GM21515 (cell line): ENCODE results near the gene PALS1.
A peak's percentile ranks its signal among the peaks of the same experiment; 100 is the strongest.

Experiments
- ATAC-seq: cut with Tn5 transposase; IDR thresholded peaks from one replicate; pipeline ENCODE4 v1.9.1; 2021; ENCODE audit not compliant: unreplicated experiment

The PALS1 gene

DNA sequence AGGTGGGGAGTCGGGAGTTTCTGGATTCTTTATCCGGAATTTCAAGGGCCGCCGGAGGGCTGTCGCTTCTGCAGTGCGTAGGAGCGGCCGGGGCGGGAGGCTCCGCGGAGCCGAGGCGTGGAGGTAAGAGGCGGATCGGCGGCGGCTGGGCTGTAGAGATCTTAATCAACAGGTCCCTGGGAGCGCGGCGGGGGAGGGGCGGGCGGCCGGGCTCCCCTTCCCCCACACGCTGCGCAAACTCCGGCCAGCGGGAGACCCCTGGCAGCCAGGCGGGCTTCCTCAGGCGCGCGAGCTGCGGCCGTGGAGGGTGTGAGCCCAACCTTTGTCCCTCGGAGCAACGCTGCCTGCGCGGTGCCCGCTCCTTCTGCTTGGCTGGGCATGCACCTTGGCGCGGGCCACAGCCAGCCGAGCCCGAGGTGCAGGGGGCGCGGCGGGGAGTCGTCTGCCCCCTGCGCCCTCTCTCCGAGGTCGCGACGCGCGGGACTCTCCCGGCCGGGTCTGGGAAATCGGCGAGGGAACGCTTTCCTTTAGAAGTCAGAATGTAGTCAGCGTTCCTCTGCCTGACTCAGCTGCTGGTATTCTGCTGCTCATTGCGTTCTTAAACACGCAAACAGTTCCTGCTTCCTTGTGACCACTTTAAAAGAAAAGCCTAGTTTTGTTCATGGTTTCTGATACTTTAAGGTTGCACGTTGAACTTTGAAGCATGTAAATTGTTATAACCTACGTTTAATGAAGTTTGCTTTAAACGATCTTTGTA is at the start of gene PALS1:
TSS of gene PALS1 (plus strand) at position 25 of the 757 bp plus-strand sequence. CDS start 37,736 bp downstream, outside the sequence.
- peak; percentile 38 for ATAC-seq

DNA sequence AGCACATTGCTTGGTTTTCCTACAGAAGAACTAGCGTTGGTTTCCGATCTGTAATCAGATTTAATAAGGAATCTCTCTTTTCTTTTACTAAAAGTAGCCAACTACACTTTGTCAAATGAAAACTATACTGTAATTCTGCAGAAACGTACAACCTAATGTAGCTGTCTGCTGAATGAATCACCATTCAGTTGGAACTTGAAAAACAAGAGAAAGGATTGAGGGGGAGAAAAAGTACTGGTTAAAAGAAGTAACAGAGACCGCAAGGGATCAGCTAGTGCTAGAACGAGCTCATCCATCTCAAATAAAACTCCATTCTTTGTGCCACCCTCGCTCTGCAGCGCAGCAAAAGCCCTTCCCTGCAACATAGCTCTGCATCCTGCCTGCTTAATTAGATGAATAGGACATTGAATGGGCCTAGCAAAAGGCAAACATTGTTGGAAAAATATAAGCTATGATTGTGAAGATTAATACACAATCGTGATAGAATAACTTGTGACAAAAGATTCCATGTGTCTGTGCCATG is 49.4 kb upstream of the PALS1 start:
- ATAC-seq, result no peak

DNA sequence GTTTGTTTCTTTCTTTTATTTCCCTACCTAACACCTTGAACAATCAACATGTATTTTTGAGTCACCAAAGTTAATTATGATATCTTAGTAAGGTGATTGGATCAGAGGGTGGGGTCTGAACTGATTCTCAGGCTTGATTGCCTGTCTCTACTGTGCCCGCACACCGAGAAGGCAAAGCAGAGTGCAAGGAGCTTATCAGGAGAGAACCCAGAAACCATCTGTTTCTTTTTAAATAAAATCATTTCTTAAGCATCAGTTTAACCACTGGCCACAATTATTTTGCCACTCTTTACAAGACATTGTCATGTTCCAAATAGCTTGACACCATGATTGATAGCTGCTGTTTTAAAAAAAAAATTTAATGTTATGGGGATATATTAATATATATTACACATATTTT is 48.9 kb upstream of the PALS1 start:
- ATAC-seq, result no peak

DNA sequence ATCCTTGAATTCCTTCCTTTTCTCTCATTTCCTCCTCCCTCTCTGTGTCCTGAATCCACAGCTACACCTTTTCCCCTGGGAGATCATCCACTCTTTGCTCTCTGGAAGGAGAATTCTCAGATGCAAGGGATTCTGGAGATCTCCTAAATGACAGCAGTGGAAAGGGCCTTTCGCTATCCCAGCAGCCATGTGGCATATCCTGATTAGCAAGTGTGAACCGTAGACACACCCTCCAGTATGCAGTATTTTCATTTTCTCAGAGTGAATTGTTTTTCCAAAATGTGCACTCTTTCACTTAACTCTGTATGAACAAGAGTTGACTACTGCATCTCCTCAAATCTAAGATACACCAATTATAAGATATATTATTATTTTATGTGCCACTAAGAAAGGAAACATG is 46.0 kb upstream of the PALS1 start:
- ATAC-seq, result no peak

DNA sequence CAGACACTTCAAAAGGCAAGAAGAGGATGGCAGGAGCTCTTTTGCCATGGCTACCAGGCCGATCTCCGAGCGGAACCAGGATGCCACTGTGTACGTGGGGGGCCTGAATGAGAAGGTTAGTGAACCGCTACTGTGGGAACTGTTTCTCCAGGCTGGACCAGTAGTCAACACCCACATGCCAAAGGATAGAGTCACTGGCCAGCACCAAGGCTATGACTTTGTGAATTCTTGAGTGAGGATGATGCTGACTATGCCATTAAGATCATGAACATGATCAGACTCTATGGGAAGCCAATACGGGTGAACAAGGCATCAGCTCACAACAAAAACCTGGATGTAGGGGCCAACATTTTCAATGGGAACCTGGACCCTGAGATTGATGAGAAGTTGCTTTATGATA is 42.2 kb upstream of the PALS1 start:
- no peak for ATAC-seq

DNA sequence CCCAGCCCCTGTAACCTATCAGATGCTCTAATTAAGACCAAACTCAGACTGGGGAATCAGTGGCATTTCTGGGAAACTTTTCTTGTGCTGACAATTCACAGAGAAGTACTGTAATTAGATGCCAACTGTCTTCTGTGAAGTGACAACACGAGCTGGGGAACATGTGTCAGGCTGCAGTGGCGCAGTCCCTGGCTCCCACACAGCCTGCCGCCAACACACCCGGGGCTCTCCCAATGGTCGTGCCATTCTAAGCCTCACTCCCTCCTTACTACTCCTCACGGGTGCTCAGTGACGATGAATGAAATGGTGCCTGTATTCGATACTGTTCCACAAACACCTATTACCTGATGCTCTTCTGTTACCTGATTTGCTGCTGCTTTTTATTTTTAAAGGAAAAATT is 33.4 kb upstream of the PALS1 start:
- no peak for ATAC-seq

DNA sequence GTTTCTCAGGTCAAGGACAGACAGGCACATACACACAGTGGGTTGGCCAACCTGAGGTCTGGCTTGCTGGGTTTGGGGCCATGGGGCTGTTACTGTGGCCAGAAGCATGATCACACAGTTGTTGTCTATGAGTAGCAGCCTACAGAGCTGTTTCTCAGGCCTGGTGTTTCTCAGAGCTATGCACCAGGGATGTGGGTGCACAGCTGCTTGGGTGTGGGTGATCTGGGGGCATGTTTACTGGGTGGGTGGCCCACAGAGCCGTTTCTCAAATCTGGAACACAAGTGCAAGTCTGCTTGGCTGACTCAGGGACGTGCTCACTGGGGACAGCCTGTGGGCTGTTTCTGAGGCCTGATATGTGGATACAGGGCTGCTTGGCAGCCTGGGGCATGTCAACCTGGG is 23.1 kb upstream of the PALS1 start:
- ATAC-seq, result no peak

DNA sequence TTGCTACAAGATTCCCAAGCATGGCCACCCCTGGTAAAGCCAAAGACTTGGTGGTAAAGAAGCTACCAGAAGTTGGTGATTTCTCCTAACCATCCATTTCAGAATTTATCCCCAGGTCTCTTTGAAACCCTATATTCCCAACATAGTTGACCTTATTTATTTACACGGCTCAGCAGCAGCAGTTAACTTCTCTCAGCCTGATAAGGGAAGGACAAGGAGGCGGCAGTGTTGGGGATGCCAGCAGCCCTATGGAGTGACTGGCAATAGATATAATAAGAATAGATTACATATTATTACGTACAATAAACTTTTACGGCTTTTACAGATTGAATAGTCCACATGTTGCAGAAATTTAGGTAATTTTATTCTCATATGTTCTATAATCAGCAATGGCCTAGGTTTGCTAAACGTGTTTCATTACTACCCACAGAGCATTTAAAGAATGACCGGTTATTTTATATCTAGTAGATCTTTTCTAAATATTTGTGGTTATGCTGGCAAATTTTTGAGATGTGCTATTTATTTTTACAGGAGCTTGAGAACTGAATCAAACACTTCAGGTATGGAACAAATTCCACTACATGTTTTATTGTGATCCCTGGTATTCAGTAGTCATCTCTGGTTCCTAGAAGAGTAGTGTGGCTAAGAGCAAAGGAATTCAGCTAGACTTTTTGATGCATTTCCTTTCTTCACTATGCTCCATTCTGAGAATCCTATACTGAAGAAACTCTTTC is 19.8 kb upstream of the PALS1 start:
- no peak for ATAC-seq

DNA sequence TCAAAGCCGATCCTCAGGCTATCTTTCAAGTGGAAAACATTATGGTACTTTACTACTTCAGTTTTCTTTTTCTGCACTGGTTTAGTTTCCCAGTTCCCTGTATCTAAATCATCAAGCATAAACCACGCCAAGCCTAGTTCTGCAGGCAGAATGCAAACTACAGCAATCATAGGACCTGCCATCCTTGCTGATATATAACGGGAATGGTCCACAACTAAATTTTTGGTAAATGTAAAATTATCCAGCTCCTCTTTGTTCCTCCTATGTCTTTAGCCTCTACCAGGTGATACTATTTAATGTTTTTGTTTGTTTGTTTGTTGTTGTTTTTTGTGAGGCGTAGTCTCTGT is 19.3 kb upstream of the PALS1 start:
- ATAC-seq, result no peak

DNA sequence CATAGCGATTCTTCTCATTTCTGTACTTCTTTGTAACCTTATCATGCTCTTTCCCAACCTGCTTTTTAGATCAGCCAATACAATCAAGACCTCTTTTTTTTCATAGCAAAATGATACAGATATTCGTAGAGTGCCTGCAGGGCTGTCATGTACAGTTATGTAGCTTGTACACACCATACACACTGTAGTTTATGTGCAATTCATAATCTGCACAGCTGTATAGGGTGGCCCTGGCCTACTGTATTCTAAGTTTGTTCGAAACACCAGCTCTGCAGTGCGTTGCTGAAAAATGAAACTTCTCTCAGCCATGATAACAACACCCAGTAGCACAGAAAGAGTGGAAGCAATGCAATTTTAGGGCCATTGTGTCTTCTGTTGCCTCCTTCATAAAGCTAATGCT is 15.7 kb upstream of the PALS1 start:
- ATAC-seq, result no peak

DNA sequence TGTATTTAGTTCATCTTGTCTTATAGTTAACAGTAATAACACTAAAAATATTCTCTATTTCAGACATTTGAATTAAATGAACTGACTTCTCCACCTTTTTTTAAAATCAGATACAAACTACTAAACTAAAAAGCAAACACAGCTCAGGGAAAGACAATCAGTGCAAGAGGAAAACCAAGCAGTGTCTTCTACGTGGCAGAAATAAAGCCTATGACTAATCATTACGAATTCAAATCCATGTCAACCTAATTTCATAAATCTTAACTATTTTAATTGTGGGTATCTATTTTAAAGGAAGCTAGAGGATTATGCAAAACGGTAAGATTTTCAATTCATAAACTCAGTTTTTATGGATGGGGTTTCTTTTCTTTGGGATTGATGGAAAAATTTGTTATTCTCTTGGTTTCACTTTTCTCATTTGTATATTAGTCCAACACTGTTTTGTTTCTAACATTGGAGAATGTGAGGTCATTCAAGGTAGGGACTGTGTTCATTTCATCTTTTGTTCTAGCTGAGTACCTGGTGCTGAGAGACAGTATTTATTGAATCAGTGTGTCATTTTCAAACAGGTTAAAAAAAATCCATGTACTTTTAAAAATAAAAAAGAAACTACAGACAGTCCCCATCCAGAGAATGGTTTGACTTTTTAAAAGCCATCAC is 12.8 kb upstream of the PALS1 start:
- ATAC-seq, result no peak

DNA sequence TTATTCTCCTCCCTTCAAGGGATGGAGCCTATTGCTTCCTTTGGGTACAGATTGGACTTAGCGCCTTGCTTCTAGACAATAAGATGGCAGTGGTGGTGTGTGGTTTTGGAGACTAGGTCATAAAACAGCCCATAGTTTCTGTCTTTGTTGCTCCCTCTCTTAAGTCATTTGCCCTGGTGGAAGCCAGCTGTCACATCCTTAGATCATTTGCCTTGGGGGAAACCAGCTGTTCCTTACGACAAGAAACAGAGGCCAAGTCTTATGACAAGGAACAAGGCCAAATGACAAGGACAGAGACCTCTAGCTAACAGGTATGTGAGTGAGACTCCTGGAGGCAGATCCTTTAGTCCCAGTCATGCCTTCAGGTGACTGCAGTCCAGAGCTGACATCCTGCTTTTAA is 9.2 kb upstream of the PALS1 start:
- no peak for ATAC-seq

DNA sequence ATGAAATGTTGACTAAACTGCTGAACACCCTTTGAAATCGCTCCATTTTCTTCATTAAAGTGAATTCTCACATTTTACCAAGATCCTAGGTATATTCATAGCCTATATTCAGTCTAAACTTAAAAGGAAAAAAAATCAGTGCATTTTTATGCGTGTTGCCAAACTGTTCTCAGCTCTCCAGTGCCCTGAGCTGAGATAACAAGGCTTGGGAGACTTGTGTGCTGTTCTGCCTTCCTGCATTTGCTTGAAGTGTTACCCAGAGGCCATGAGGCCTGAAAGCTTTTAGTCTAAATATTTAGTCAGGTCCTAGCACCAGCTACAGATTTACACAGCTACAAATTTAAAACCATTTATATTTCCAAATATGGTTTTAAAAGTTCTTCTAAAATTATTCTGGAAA is 8.6 kb upstream of the PALS1 start:
- no peak for ATAC-seq

DNA sequence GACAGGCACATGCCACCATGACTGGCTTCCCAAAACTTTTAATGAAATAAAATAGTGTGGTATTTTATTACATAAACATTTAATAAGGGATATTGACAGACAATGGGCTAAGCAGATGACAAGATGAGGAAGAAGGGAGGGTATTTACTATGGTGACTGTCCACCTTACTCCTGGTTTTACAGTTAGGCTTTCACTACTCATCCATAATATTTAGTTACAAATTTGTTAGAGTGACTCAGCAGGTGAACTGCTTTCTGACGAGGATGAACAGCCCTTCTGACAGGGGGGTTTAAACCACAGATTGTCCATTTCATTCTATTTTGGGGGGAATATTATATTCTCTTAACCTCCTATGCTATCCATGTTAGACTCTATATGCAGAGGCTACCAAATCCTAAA is 3.6 kb upstream of the PALS1 start:
- no peak for ATAC-seq

DNA sequence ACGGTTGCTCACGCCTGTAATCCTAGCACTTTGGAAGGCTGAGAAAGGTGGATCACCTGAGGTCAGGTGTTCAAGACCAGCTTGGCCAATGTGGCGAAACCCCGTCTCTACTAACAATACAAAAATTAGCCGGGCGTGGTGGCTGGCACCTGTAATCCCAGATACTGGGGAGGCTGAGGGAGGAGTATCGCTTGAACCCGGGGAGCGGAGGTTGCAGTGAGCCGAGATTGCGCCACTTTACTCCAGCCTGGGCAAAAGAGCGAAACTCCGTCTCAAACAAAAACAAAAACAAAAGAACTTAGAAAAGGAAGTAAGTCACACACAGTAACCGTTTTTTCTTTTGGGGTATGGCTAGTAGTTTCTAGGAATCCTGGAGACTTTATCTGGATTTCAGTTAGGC is 1.7 kb upstream of the PALS1 start:
- no peak for ATAC-seq

DNA sequence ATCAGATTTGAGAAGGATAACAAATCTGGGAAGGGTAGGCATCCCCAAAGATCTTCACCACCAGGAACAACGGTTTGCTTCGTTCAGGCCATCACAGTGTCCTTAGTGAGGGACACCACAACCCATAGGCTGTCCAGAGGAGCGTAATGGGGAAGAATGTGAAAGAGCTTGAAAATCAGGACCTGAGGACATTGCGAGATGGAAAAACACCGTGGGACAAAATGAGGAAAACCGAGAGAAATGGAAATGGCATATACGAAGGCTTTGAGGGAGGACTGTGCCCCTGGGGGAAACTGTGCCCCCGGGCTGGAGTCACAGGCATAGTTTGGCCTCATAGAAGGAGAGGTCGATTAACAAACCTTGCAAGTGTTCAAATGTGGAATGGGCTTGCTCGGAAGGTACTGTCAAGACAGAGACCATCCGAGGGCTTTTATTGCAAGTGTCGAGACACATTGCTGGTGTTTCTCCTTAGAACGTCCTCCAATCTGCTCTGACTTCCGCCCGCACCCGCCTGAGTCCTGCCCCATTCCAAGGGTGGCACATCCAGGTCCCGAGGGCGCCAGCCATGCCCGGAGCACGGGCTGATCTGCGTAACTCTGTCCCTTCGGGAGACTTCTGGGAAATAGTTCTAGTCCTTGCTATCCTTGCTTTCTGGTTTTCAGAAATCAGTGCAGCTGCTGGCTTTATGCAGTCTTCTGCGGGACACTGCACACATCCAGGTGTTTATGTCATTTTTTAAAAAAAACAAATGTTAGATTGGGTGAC is 885 bp upstream of the PALS1 start:
- ATAC-seq, result peak; percentile 25

DNA sequence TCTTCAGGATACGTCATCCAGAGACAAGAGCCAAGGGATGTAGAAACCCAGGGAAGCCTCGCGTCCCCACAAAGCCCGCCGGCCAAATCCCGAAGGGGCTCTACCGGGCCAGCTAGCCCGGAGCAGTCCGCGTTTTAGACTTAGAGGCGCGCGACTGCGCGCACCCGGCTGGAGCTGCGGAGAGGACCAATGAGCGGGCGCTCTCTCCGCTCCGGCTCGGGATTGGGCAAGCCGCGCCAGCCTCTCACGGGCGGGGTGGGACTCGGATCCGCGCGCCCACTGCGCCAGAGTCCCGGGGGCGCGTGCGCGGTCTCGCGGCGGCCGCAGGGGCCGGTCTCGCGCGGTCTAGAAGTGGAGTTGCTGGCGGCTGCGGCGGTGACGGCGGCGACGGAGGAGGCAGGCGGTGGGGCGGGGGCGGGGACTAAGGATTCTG is 241 bp upstream of the PALS1 start:
- ATAC-seq, result peak; percentile 94

DNA sequence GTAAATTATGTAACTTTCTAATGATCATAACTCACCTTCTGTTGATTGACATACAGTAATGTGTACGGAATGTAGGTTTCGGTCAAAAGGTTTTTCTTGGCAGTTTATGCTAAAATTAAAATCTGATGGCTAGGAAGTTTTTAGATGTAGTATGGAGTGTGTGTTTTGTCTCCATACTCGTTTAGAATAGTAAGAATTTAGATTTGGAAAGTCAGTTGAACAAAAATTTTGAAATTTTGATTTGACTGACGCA is 859 bp downstream of the PALS1 start:
- ATAC-seq, result no peak

DNA sequence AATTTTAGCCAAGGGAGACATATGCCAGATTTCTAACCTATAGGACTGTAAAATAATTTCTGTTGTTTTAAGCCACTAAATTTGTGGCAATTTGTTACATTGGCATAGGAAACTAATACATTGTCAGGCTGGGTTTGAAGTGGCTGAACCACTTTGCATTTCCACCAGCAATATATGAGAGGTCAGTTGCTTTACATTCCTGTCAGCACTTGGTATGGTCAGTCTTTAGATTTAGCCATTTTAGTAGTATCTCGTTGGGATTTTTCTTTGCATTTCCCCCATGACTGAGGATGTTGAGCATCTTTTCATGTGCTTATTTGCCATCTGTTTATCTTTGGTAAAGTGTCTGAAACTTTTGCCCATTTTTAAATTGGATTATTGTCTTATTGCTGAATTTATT is 3.9 kb downstream of the PALS1 start:
- no peak for ATAC-seq

DNA sequence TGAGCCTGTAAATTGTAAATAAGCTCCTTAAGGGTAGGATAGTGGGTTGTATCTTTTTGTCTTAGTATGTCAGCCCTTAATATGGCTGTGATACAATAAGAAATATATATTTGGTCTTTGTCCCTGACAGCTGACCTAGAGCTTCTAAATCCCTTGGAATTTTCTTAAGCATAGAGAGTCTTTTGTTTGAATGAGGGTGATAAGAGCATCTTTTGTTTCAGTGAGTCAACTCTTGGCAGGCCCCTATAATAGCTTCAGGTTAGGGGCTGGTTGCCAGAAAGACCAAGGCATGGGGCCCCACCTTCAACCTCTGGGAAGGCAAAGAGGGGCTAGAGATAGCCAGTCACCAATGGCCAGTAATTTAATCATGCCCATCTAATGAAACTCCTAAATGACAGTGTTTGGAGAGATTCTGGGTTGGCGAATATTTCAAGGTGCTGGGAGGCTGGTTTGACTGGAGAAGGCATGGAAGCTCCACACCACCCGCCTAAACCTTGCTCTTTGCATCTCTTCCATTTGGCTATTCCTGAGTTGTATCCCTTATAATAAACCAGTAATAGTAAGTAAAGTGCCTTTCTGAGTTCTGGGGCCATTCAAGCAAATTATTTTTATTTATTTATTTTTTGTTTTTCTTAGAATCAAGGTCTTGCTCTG is 10.5 kb downstream of the PALS1 start:
- ATAC-seq, result no peak

DNA sequence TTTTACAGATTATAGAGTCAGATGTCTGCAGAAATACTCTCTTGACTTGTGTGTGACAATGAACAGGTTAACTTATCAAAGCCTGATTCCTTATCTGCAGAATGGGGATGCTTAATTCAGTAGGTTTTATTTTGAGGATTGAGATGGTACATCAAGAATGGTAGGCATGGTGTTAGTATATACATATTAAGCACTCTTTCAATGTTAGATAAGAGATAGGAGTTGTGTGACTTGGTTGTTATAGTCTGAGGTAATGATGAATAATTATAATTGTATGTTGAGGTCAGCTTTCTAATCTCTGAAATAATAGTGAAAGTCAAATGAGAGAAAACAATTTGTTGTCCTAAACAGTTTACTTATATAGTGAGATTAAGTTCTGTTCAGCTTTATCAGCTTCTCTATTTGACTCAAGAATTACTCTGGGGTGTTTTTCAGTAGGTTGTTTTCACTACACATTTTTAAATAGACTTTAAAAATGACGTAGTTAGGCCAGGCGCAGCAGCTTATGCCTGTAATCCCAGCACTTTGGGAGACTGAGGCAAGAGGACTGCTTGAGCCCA is 11.9 kb downstream of the PALS1 start:
- no peak for ATAC-seq
